AG10803 (cell line): ENCODE measurements around the gene CDHR2.

Experiments used
- DNase-seq: peaks from one replicate; pipeline ENCODE4 v3.0.0; 2010; ENCODE audit warnings: low read depth
- H3K4me3 ChIP-seq: 2 replicates; pipeline ENCODE4 v1.5.1; 2011; ENCODE audit warnings: mild to moderate bottlenecking, low read length, control low read depth
- TF ChIP-seq, protein P1 (sequence below): conservative IDR thresholded peaks from 2 replicates; pipeline ENCODE4 v1.5.1; 2011; ENCODE audit warnings: mild to moderate bottlenecking, low read length, control low read depth, inconsistent platforms

Gene CDHR2

DNA sequence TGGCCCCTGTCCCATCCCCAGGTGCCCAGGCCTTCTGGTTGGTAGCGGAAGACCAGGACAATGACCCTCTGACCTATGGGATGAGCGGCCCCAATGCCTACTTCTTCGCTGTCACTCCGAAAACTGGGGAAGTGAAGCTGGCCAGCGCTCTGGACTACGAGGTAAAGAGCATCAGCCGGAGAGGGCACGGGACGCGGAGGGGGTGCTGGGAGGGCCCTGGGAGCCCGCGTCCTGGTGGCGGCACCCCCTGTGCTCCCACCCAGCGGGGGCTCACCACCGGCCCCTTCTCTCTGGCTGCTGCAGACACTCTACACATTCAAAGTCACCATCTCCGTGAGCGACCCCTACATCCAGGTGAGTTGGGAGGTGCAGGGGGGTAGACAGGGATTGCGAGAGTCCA is 19.5 kb downstream of the CDHR2 start:
- TF ChIP-seq, protein P1, sequence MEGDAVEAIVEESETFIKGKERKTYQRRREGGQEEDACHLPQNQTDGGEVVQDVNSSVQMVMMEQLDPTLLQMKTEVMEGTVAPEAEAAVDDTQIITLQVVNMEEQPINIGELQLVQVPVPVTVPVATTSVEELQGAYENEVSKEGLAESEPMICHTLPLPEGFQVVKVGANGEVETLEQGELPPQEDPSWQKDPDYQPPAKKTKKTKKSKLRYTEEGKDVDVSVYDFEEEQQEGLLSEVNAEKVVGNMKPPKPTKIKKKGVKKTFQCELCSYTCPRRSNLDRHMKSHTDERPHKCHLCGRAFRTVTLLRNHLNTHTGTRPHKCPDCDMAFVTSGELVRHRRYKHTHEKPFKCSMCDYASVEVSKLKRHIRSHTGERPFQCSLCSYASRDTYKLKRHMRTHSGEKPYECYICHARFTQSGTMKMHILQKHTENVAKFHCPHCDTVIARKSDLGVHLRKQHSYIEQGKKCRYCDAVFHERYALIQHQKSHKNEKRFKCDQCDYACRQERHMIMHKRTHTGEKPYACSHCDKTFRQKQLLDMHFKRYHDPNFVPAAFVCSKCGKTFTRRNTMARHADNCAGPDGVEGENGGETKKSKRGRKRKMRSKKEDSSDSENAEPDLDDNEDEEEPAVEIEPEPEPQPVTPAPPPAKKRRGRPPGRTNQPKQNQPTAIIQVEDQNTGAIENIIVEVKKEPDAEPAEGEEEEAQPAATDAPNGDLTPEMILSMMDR = no peak
- no peak overlapping the region for H3K4me3 ChIP-seq
- DNase-seq = no peak

GRCh38 chr5:176570044-176570443 is 20.9 kb downstream of the CDHR2 start:
- TF ChIP-seq, protein P1 = no peak; the same call in 1 of the 2 replicates
- DNase-seq = peak; percentile 25
- no peak overlapping the region for H3K4me3 ChIP-seq

DNA sequence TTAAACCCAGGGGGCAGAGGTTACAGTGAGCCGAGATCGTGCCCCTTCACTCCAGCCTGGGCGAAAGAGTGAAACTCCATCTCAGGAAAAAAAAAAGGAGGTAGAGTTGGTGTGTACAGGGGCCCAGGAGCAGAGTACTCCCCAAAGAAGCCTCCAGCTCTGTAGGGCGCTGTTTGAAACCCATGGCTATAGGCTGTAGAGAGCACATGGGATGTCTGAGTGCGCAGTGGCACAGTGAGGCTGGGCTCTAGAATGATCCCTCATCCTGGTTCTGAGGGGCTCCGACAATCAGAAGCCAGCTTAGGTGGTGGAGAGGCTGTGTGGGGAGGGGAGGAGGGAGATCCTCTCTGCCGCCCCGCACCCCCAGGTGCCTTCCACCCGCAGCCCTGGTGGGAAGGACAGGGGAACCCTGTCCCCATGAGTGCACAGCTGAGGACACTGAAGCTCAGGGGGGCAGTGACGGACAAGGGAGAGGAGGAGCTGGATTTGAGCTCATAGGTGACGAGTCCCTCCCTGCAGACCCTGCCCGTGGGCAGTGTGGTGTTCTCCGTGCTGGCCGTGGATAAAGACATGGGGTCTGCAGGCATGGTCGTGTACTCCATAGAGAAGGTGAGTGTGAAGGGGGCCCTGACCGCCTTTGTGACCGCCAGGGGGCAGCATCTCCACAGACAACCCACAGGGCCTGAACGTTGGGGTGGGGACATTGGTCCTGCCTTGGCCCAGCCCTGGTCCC is 24.6 kb downstream of the CDHR2 start:
- H3K4me3 ChIP-seq = no peak overlapping the region
- TF ChIP-seq, protein P1 = peak; percentile 83
- DNase-seq = peak; percentile 30

DNA sequence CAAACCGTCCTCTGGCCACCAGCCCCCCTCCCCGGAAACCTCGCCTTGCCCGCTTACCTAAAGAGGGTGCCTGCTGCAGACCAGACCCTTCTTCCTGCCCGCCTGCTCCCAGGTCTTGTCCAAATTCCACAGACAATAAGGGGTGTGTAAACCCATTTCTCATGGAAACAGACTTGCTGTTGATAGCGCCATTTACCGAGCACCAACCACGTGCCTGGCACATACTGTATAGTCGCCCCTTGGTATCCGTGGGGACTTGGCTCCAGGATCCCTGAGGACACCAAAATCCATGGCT is 25.1 kb downstream of the CDHR2 start:
- TF ChIP-seq, protein P1 = no peak
- H3K4me3 ChIP-seq = no peak overlapping the region
- no peak for DNase-seq

GRCh38 chr5:176575066-176575465 is 25.9 kb downstream of the CDHR2 start:
- H3K4me3 ChIP-seq = no peak overlapping the region
- no peak for DNase-seq
- TF ChIP-seq, protein P1 = no peak

- TF ChIP-seq, protein P1 = no peak
- DNase-seq = no peak
- H3K4me3 ChIP-seq = no peak overlapping the region
These were observed 26.6 kb downstream of the CDHR2 start for GRCh38 chr5:176575488-176576422.
